HEK293 (cell line): Measurements from ENCODE around the gene LRSAM1.

Experiments used
- BCL11A ChIP-seq: fragments of 450-650 bp; formaldehyde crosslinking; IDR thresholded peaks from 2 replicates; pipeline ENCODE4 v1.5.1; 2016; ENCODE audit warnings: low read depth, missing biosample characterization, missing genetic modification characterization
- CTCF ChIP-seq: fragments of 450-650 bp; formaldehyde crosslinking; IDR thresholded peaks from 2 replicates; pipeline ENCODE4 v1.5.1; 2016; ENCODE audit warnings: missing biosample characterization, missing genetic modification characterization
- KLF16 ChIP-seq: fragments of 450-650 bp; formaldehyde crosslinking; IDR thresholded peaks from 2 replicates; pipeline ENCODE4 v1.5.1; 2017; ENCODE audit warnings: missing biosample characterization, missing genetic modification characterization
- RBAK ChIP-seq: fragments of 450-650 bp; formaldehyde crosslinking; IDR thresholded peaks from 2 replicates; pipeline ENCODE4 v1.5.1; 2016; ENCODE audit warnings: missing biosample characterization, missing genetic modification characterization
- YY1 ChIP-seq: fragments of 450-650 bp; formaldehyde crosslinking; IDR thresholded peaks from 2 replicates; pipeline ENCODE4 v1.5.1; 2018; ENCODE audit warnings: missing biosample characterization, missing genetic modification characterization
- ZBTB1 ChIP-seq: fragments of 450-650 bp; formaldehyde crosslinking; IDR thresholded peaks from 2 replicates; pipeline ENCODE4 v1.5.1; 2016; ENCODE audit warnings: missing biosample characterization, missing genetic modification characterization
- ZNF155 ChIP-seq: fragments of 450-650 bp; formaldehyde crosslinking; IDR thresholded peaks from 2 replicates; pipeline ENCODE4 v1.5.1; 2016; ENCODE audit warnings: missing biosample characterization, missing genetic modification characterization
- ZNF274 ChIP-seq, 2 experiments: fragments of 200-500 bp in 1 of 2; fragments of 450-650 bp in 1 of 2; sonication (Bioruptor generic) in 1 of 2; formaldehyde crosslinking in 1 of 2; IDR thresholded peaks; 2 replicates each; pipeline versions ENCODE4 v1.5.1 to v1.6.1; 2014 to 2016; ENCODE audit warnings: borderline replicate concordance in 1 of 2, inconsistent platforms in 1 of 2, low read length in 1 of 2, missing biosample characterization in 1 of 2, missing genetic modification characterization in 1 of 2
- ZNF354C ChIP-seq: fragments of 450-650 bp; formaldehyde crosslinking; IDR thresholded peaks from 2 replicates; pipeline ENCODE4 v1.5.1; 2016; ENCODE audit warnings: missing biosample characterization, missing genetic modification characterization, low read depth, borderline replicate concordance
- ZNF596 ChIP-seq: fragments of 450-650 bp; IDR thresholded peaks from 2 replicates; pipeline ENCODE4 v1.5.0; 2018; ENCODE audit warnings: missing biosample characterization, mild to moderate bottlenecking, missing genetic modification characterization, moderate library complexity
- TF ChIP-seq, protein P1 (sequence below): fragments of 450-650 bp; formaldehyde crosslinking; IDR thresholded peaks from 2 replicates; pipeline ENCODE4 v1.5.1; 2016; ENCODE audit warnings: missing biosample characterization, missing genetic modification characterization
- TF ChIP-seq, protein P2 (sequence below): fragments of 450-650 bp; formaldehyde crosslinking; conservative IDR thresholded peaks from 2 replicates; pipeline ENCODE4 v1.5.1; 2016; ENCODE audit warnings: low read depth, missing biosample characterization, missing genetic modification characterization
- TF ChIP-seq, protein P3 (sequence below): fragments of 450-650 bp; formaldehyde crosslinking; IDR thresholded peaks from 2 replicates; pipeline ENCODE4 v1.5.1; 2016; ENCODE audit warnings: missing biosample characterization, missing genetic modification characterization

GRCh38 chr9:127458921-127459320, 7.6 kb downstream of the LRSAM1 start:
- TF ChIP-seq CTCF (tag by site-specific recombination): no peak
- no peak for TF ChIP-seq ZNF274 (IDR thresholded peaks at IDR 0.05; ENCODE audit: low read length)
- TF ChIP-seq ZNF274 (tag by site-specific recombination; IDR thresholded peaks at IDR 0.05; ENCODE audit: borderline replicate concordance): no peak
- TF ChIP-seq ZBTB1 (tag by site-specific recombination): no peak
- TF ChIP-seq, protein P1, sequence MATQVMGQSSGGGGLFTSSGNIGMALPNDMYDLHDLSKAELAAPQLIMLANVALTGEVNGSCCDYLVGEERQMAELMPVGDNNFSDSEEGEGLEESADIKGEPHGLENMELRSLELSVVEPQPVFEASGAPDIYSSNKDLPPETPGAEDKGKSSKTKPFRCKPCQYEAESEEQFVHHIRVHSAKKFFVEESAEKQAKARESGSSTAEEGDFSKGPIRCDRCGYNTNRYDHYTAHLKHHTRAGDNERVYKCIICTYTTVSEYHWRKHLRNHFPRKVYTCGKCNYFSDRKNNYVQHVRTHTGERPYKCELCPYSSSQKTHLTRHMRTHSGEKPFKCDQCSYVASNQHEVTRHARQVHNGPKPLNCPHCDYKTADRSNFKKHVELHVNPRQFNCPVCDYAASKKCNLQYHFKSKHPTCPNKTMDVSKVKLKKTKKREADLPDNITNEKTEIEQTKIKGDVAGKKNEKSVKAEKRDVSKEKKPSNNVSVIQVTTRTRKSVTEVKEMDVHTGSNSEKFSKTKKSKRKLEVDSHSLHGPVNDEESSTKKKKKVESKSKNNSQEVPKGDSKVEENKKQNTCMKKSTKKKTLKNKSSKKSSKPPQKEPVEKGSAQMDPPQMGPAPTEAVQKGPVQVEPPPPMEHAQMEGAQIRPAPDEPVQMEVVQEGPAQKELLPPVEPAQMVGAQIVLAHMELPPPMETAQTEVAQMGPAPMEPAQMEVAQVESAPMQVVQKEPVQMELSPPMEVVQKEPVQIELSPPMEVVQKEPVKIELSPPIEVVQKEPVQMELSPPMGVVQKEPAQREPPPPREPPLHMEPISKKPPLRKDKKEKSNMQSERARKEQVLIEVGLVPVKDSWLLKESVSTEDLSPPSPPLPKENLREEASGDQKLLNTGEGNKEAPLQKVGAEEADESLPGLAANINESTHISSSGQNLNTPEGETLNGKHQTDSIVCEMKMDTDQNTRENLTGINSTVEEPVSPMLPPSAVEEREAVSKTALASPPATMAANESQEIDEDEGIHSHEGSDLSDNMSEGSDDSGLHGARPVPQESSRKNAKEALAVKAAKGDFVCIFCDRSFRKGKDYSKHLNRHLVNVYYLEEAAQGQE (tag by site-specific recombination): no peak
- no peak for TF ChIP-seq ZNF354C
- no peak for TF ChIP-seq YY1 (tag by site-specific recombination)
- TF ChIP-seq, protein P2, sequence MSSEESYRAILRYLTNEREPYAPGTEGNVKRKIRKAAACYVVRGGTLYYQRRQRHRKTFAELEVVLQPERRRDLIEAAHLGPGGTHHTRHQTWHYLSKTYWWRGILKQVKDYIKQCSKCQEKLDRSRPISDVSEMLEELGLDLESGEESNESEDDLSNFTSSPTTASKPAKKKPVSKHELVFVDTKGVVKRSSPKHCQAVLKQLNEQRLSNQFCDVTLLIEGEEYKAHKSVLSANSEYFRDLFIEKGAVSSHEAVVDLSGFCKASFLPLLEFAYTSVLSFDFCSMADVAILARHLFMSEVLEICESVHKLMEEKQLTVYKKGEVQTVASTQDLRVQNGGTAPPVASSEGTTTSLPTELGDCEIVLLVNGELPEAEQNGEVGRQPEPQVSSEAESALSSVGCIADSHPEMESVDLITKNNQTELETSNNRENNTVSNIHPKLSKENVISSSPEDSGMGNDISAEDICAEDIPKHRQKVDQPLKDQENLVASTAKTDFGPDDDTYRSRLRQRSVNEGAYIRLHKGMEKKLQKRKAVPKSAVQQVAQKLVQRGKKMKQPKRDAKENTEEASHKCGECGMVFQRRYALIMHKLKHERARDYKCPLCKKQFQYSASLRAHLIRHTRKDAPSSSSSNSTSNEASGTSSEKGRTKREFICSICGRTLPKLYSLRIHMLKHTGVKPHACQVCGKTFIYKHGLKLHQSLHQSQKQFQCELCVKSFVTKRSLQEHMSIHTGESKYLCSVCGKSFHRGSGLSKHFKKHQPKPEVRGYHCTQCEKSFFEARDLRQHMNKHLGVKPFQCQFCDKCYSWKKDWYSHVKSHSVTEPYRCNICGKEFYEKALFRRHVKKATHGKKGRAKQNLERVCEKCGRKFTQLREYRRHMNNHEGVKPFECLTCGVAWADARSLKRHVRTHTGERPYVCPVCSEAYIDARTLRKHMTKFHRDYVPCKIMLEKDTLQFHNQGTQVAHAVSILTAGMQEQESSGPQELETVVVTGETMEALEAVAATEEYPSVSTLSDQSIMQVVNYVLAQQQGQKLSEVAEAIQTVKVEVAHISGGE (tag by site-specific recombination): no peak
- no peak for TF ChIP-seq RBAK
- no peak for TF ChIP-seq ZNF155 (tag by site-specific recombination)
- TF ChIP-seq, protein P3, sequence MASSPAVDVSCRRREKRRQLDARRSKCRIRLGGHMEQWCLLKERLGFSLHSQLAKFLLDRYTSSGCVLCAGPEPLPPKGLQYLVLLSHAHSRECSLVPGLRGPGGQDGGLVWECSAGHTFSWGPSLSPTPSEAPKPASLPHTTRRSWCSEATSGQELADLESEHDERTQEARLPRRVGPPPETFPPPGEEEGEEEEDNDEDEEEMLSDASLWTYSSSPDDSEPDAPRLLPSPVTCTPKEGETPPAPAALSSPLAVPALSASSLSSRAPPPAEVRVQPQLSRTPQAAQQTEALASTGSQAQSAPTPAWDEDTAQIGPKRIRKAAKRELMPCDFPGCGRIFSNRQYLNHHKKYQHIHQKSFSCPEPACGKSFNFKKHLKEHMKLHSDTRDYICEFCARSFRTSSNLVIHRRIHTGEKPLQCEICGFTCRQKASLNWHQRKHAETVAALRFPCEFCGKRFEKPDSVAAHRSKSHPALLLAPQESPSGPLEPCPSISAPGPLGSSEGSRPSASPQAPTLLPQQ (tag by site-specific recombination): no peak
- no peak for TF ChIP-seq ZNF596
- TF ChIP-seq KLF16: no peak
- no peak for TF ChIP-seq BCL11A
